Tibial nerve (tissue), 4 donors: Measurements from ENCODE around the gene RNU6-1. TPM values are rescaled to one million over a fixed set of nuclear protein-coding genes. Genes with fewer than 3 reads are reported as not detected.

ENCODE experiments used
- DNase-seq, 2 donors: peaks; one replicate each; pipeline ENCODE4 v3.0.0-alpha.2; 2019; ENCODE audit warnings: low spot score in 2 of 2
- H3K27ac ChIP-seq, 4 donors: fragments of 200-600 bp; sonication (generic) in 3 of 4; one replicate each; pipeline ENCODE4 v1.5.1; 2017 to 2019; ENCODE audit warnings: mild to moderate bottlenecking in 1 of 4
- H3K27me3 ChIP-seq, 2 donors: fragments of 200-600 bp; sonication (generic) in 1 of 2; one replicate each; pipeline versions ENCODE4 v1.5.1 to v1.6.0; 2017 to 2019
- H3K36me3 ChIP-seq, 3 donors: fragments of 200-600 bp; sonication (generic); one replicate each; pipeline ENCODE4 v1.5.1; 2018 to 2019
- H3K4me1 ChIP-seq, 4 donors: fragments of 200-600 bp; sonication (generic) in 3 of 4; one replicate each; pipeline ENCODE4 v1.5.1; 2017 to 2019
- H3K4me3 ChIP-seq, 4 donors: fragments of 200-600 bp; sonication (generic) in 3 of 4; one replicate each; pipeline ENCODE4 v1.5.1; 2017 to 2019; ENCODE audit warnings: mild to moderate bottlenecking in 1 of 4, moderate library complexity in 1 of 4
- H3K9me3 ChIP-seq, 4 donors: fragments of 200-600 bp; sonication (generic) in 3 of 4; one replicate each; pipeline ENCODE4 v1.5.1; 2017 to 2019
- CTCF ChIP-seq, 5 experiments: fragments of 200-600 bp in 3 of 5; fragments of 450-650 bp in 2 of 5; sonication (generic) in 3 of 5; IDR thresholded peaks; one replicate each; pipeline ENCODE4 v1.5.1; 2016 to 2019; ENCODE audit warnings: antibody characterized with exemption in 5 of 5, mild to moderate bottlenecking in 3 of 5, moderate library complexity in 2 of 5
- EP300 ChIP-seq, 2 donors: sonication (generic); formaldehyde crosslinking; IDR thresholded peaks; one replicate each; pipeline ENCODE4 v1.6.1; 2017; ENCODE audit warnings: antibody characterized with exemption in 2 of 2, mild to moderate bottlenecking in 1 of 2
- POLR2A ChIP-seq, 2 donors: fragments of 450-650 bp; IDR thresholded peaks; one replicate each; pipeline ENCODE4 v1.6.1; 2017; ENCODE audit warnings: antibody characterized with exemption in 2 of 2, mild to moderate bottlenecking in 2 of 2, moderate library complexity in 2 of 2
- WGBS, 2 donors: methylation state at CpG; one replicate each; pipeline ENCODE4 v1.1.5; 2018; 5-methylcytosine and 5-hydroxymethylcytosine counted together
- total RNA-seq, 4 donors: library from RNA; depleted of rRNA; stranded (reverse); fragments of >200 nt; gene quantifications; one replicate each; pipeline ENCODE4 v1.1.0, GENCODE V29; 2016

The RNU6-1 gene
- total RNA-seq, 4 donors from 2014 or later, result not detected

- DNase-seq, result no peak
- Histone ChIP-seq H3K4me1 (peaks cover 0 to 16% (median 9%) of the 10 kb centered on the region in 4 donors), H3K27ac (no peak overlapping the region), H3K27me3 (no peaks in the 10 kb centered on the region), H3K9me3 (no peaks in the 10 kb centered on the region), H3K36me3 (no peaks in the 10 kb centered on the region), H3K4me3 (no peak overlapping the region)
- TF ChIP-seq CTCF (IDR thresholded peaks at IDR 0.05), result no peak
- no peak for TF ChIP-seq POLR2A (IDR thresholded peaks at IDR 0.05)
- 56 to 70% methylated on average over 5 of the region's 5 CpGs for WGBS, 2 donors
Measured at GRCh38 chr15:67859331-67859946, 19.6 kb upstream of the RNU6-1 start.

- Histone ChIP-seq H3K4me3 (no peak overlapping the region), H3K4me1 (no peaks in the 10 kb centered on the region), H3K36me3 (no peaks in the 10 kb centered on the region), H3K9me3 (no peaks in the 10 kb centered on the region), H3K27me3 (no peaks in the 10 kb centered on the region), H3K27ac (no peak overlapping the region)
- TF ChIP-seq POLR2A (IDR thresholded peaks at IDR 0.05) (no peak), EP300 (IDR thresholded peaks at IDR 0.05) (no peak), CTCF (IDR thresholded peaks at IDR 0.05) (no peak)
- 82 to 84% methylated on average over 3 of the region's 3 CpGs for WGBS, 2 donors
- DNase-seq, result no peak
Measured at GRCh38 chr15:67857220-67857619, 17.4 kb upstream of the RNU6-1 start.

- Histone ChIP-seq H3K9me3 (no peaks in the 10 kb centered on the region), H3K36me3 (no peaks in the 10 kb centered on the region), H3K27me3 (no peaks in the 10 kb centered on the region), H3K4me3 (no peak overlapping the region), H3K4me1 (peaks cover 0 to 1% (median 0%) of the 10 kb centered on the region in 4 donors), H3K27ac (no peak overlapping the region)
- 60 to 66% methylated on average over 3 of the region's 3 CpGs for WGBS, 2 donors
- DNase-seq, result no peak
- TF ChIP-seq POLR2A (IDR thresholded peaks at IDR 0.05) (no peak), EP300 (IDR thresholded peaks at IDR 0.05) (no peak), CTCF (IDR thresholded peaks at IDR 0.05) (no peak)
Measured at GRCh38 chr15:67855842-67856241, 16.0 kb upstream of the RNU6-1 start.

GRCh38 chr15:67854358-67854757 is 14.5 kb upstream of the RNU6-1 start:
- Histone ChIP-seq H3K9me3 (no peaks in the 10 kb centered on the region), H3K4me3 (no peak overlapping the region), H3K36me3 (no peaks in the 10 kb centered on the region), H3K27ac (no peak overlapping the region), H3K4me1 (peaks cover 0 to 6% (median 0%) of the 10 kb centered on the region in 4 donors), H3K27me3 (no peaks in the 10 kb centered on the region)
- no peak for DNase-seq
- no peak for TF ChIP-seq EP300 (IDR thresholded peaks at IDR 0.05)
- TF ChIP-seq POLR2A (IDR thresholded peaks at IDR 0.05), result no peak
- TF ChIP-seq CTCF (IDR thresholded peaks at IDR 0.05), result no peak
- 57 to 92% methylated on average over 1 of the region's 1 CpG for WGBS, 2 donors

- Histone ChIP-seq H3K27me3 (no peaks in the 10 kb centered on the region), H3K4me3 (no peak overlapping the region), H3K36me3 (no peaks in the 10 kb centered on the region), H3K27ac (no peak overlapping the region), H3K4me1 (peaks cover 0 to 6% (median 0%) of the 10 kb centered on the region in 4 donors), H3K9me3 (no peaks in the 10 kb centered on the region)
- 85 to 91% methylated on average over 3 of the region's 3 CpGs for WGBS, 2 donors
- no peak for DNase-seq
- no peak for TF ChIP-seq CTCF (IDR thresholded peaks at IDR 0.05)
- no peak for TF ChIP-seq EP300 (IDR thresholded peaks at IDR 0.05)
- TF ChIP-seq POLR2A (IDR thresholded peaks at IDR 0.05), result no peak
Measured at GRCh38 chr15:67853454-67853853, 13.6 kb upstream of the RNU6-1 start.
